HCT116 (cell line): Measurements from ENCODE around the gene CIB4. TPM values are rescaled to one million over a fixed set of nuclear protein-coding genes. Genes with fewer than 3 reads are reported as not detected.

ENCODE experiments used
- ATAC-seq: fragments of 200-7000 bp; cut with Tn5 transposase; 2 replicates; pipeline ENCODE4 v1.9.1; 2020; ENCODE audit warnings: mild to moderate bottlenecking, moderate library complexity
- BruUV-seq: library from RNA; stranded (reverse); fragments of 400-500 nt; replicated peaks from 2 replicates; lab custom pipeline; 2021; lab: Mats Ljungman, UMichigan
- CTCF ChIA-PET: fragments of 300-600 bp; sonication (Branson Sonifier 250); formaldehyde crosslinking; loops from one replicate; lab custom pipeline; 2021; ENCODE audit warnings: antibody characterized with exemption; lab: Charles Lee
- POLR2A ChIA-PET: fragments of 300-600, 350-600 bp; sonication (Branson Sonifier 250); formaldehyde crosslinking; loops from one replicate; lab custom pipeline; 2021; ENCODE audit warnings: antibody characterized with exemption; lab: Charles Lee
- RAD21 ChIA-PET, 2 experiments: fragments of 300-600 bp; sonication (Branson Sonifier 250); formaldehyde crosslinking; loops; one replicate each; lab custom pipeline; 2023; ENCODE audit warnings: low total read pairs in 2 of 2; ENCODE audit not compliant: uncharacterized antibody in 2 of 2, unreplicated experiment in 2 of 2, low non-redundant PET in 1 of 2; lab: Charles Lee
- DNase-seq: peaks from one replicate; pipeline ENCODE4 v3.0.0-alpha.2; 2010; ENCODE audit warnings: low read depth, low spot score
- H2AFZ ChIP-seq: fragments of 200-600 bp; shearing (Covaris generic), sonication (generic); 2 replicates; pipeline ENCODE4 v1.6.1; 2017; ENCODE audit warnings: low read depth, mixed run types, mixed read lengths, antibody characterized with exemption, low read length; ENCODE audit not compliant: poor library complexity, severe bottlenecking
- H3K27ac ChIP-seq: 2 replicates; pipeline ENCODE4 v1.5.1; 2012; ENCODE audit warnings: low read depth, low read length
- H3K27me3 ChIP-seq: fragments of 200-600 bp; sonication (generic); 2 replicates; pipeline ENCODE4 v1.6.1; 2016; ENCODE audit warnings: mixed run types, low read length, mixed read lengths; ENCODE audit not compliant: insufficient read depth
- H3K36me3 ChIP-seq, 2 experiments: fragments of 200-500 bp in 1 of 2; fragments of 200-600 bp in 1 of 2; sonication (Bioruptor generic) in 1 of 2; sonication (generic) in 1 of 2; 2 replicates each; pipeline versions ENCODE4 v1.5.1 to v1.6.1; 2014 to 2016; ENCODE audit warnings: low read length in 2 of 2, inconsistent platforms in 1 of 2, mixed read lengths in 1 of 2, mixed run types in 1 of 2; ENCODE audit not compliant: insufficient read depth in 2 of 2, control insufficient read depth in 1 of 2
- H3K4me1 ChIP-seq, 2 experiments: fragments of 200-600 bp in 1 of 2; sonication (generic) in 1 of 2; 2 replicates each; pipeline versions ENCODE4 v1.5.1 to v1.6.1; 2012 to 2017; ENCODE audit warnings: low read length in 2 of 2, inconsistent platforms in 1 of 2, mild to moderate bottlenecking in 1 of 2, mixed read lengths in 1 of 2, mixed run types in 1 of 2, moderate library complexity in 1 of 2; ENCODE audit not compliant: insufficient read depth in 2 of 2, control insufficient read depth in 1 of 2
- H3K4me2 ChIP-seq: fragments of 200-600 bp; sonication (generic); 2 replicates; pipeline ENCODE4 v1.6.1; 2017; ENCODE audit warnings: mixed run types, low read length, mixed read lengths
- H3K4me3 ChIP-seq, 2 experiments: fragments of 200-600 bp in 1 of 2; sonication (generic) in 1 of 2; replicated peaks in 1 of 2; 2 replicates each; pipeline ENCODE4 v1.5.1; 2011 to 2016; ENCODE audit warnings: low read length in 2 of 2, control low read depth in 1 of 2, low read depth in 1 of 2, mild to moderate bottlenecking in 1 of 2, mixed read lengths in 1 of 2, mixed run types in 1 of 2
- H3K79me2 ChIP-seq: fragments of 200-600 bp; sonication (generic); 2 replicates; pipeline ENCODE4 v1.6.1; 2017; ENCODE audit warnings: mild to moderate bottlenecking, mixed run types, low read length, moderate library complexity, mixed read lengths; ENCODE audit not compliant: insufficient read depth
- H3K9ac ChIP-seq: fragments of 200-600 bp; sonication (generic); 2 replicates; pipeline ENCODE4 v1.6.1; 2016; ENCODE audit warnings: low read length, mixed read lengths
- H3K9me2 ChIP-seq: fragments of 200-600 bp; sonication (generic), shearing (Covaris generic); 2 replicates; pipeline ENCODE4 v1.6.1; 2017; ENCODE audit warnings: mixed run types, mild to moderate bottlenecking, moderate library complexity; ENCODE audit not compliant: insufficient read depth
- H3K9me3 ChIP-seq, 2 experiments: fragments of 200-500 bp in 1 of 2; fragments of 200-600 bp in 1 of 2; sonication (Bioruptor generic) in 1 of 2; sonication (generic) in 1 of 2; 2 replicates each; pipeline ENCODE4 v1.6.1; 2014 to 2017; ENCODE audit warnings: low read length in 2 of 2, mixed read lengths in 2 of 2, inconsistent platforms in 1 of 2, low read depth in 1 of 2, mild to moderate bottlenecking in 1 of 2, mixed run types in 1 of 2, moderate library complexity in 1 of 2; ENCODE audit not compliant: control insufficient read depth in 1 of 2, insufficient read depth in 1 of 2
- H4K20me1 ChIP-seq: fragments of 200-600 bp; sonication (generic), shearing (Covaris generic); 2 replicates; pipeline ENCODE4 v1.6.1; 2017; ENCODE audit warnings: mixed run types, mild to moderate bottlenecking, moderate library complexity; ENCODE audit not compliant: insufficient read depth
- ATF3 ChIP-seq: IDR thresholded peaks from 2 replicates; pipeline ENCODE4 v1.6.1; 2012
- CBX3 ChIP-seq: IDR thresholded peaks from 2 replicates; pipeline ENCODE4 v1.6.1; 2012; ENCODE audit warnings: low read depth
- EGR1 ChIP-seq: IDR thresholded peaks from 2 replicates; pipeline ENCODE4 v1.6.1; 2012; ENCODE audit warnings: low read depth
- ELF1 ChIP-seq: IDR thresholded peaks from 2 replicates; pipeline ENCODE4 v1.6.1; 2012; ENCODE audit warnings: low read depth, borderline replicate concordance
- EZH2 ChIP-seq: fragments of 200-600 bp; sonication (generic); IDR thresholded peaks from 2 replicates; pipeline ENCODE4 v1.6.1; 2017; ENCODE audit warnings: antibody characterized with exemption, mixed run types
- FOSL1 ChIP-seq: IDR thresholded peaks from 2 replicates; pipeline ENCODE4 v1.6.1; 2012; ENCODE audit warnings: low read depth
- POLR2AphosphoS5 ChIP-seq: IDR thresholded peaks from 2 replicates; pipeline ENCODE4 v1.6.1; 2011; ENCODE audit warnings: mild to moderate bottlenecking, low read depth, low read length, moderate library complexity
- RAD21 ChIP-seq: IDR thresholded peaks from 2 replicates; pipeline ENCODE4 v1.6.1; 2012; ENCODE audit warnings: low read depth, mild to moderate bottlenecking
- SIN3A ChIP-seq: IDR thresholded peaks from 2 replicates; pipeline ENCODE4 v1.6.1; 2012; ENCODE audit warnings: low read depth
- SP1 ChIP-seq: IDR thresholded peaks from 2 replicates; pipeline ENCODE4 v1.6.1; 2012; ENCODE audit warnings: low read depth
- SRF ChIP-seq: IDR thresholded peaks from 2 replicates; pipeline ENCODE4 v1.6.1; 2012; ENCODE audit warnings: low read depth
- TCF7L2 ChIP-seq: IDR thresholded peaks from 2 replicates; pipeline ENCODE4 v1.7.0; 2011; ENCODE audit warnings: borderline replicate concordance, inconsistent platforms; ENCODE audit not compliant: insufficient read depth, insufficient read length; ENCODE audit errors: extremely low read depth
- YY1 ChIP-seq: IDR thresholded peaks from 2 replicates; pipeline ENCODE4 v1.6.1; 2011; ENCODE audit warnings: low read length, low read depth, moderate library complexity, mild to moderate bottlenecking; ENCODE audit not compliant: insufficient replicate concordance; ENCODE audit errors: extremely low read depth
- ZFX ChIP-seq: fragments of 450-650 bp; IDR thresholded peaks from 2 replicates; pipeline ENCODE4 v1.6.1; 2017
- ZNF274 ChIP-seq: fragments of 200-500 bp; sonication (Bioruptor generic); IDR thresholded peaks from 2 replicates; pipeline ENCODE4 v1.6.1; 2014; ENCODE audit warnings: mild to moderate bottlenecking, low read depth, low read length, inconsistent platforms
- intact Hi-C: fragments of 100-400 bp; cut with micrococcal nuclease; formaldehyde crosslinking; loops from 2 replicates; pipeline ENCODE4 v1.10.0; 2022
- total RNA-seq: library from RNA; stranded (reverse); gene quantifications from one replicate; pipeline ENCODE4 v1.2.1, GENCODE V29; 2021; ENCODE audit not compliant: unreplicated experiment
- TF ChIP-seq, protein P1 (sequence below): IDR thresholded peaks from 2 replicates; pipeline ENCODE4 v1.6.1; 2011; ENCODE audit warnings: mild to moderate bottlenecking, low read length, moderate library complexity; ENCODE audit not compliant: insufficient replicate concordance; ENCODE audit errors: extremely low read depth

CIB4 gene
- total RNA-seq, 1 experiment from 2014 or later: not detected

- H3K4me3 ChIP-seq: no peak overlapping the region
- H3K27ac ChIP-seq: no peak overlapping the region
- no peaks in the 10 kb centered on the region; the same call in 1 of the 2 replicates for H3K27me3 ChIP-seq
- no peaks in the 10 kb centered on the region for H3K9me2 ChIP-seq
- BruUV-seq: no TSS peak
- TF ChIP-seq ZFX: no peak
- no peak for TF ChIP-seq YY1
- TF ChIP-seq POLR2AphosphoS5: no peak
- TF ChIP-seq ATF3: no peak
- no peak for TF ChIP-seq ZNF274
- TF ChIP-seq SRF: no peak
- TF ChIP-seq CBX3: no peak
- no peak for TF ChIP-seq EGR1
- TF ChIP-seq RAD21: no peak
- no peak for TF ChIP-seq SP1
- TF ChIP-seq EZH2: no peak
- ChIA-PET CTCF (no interaction called here), RAD21 (no interaction called here), POLR2A (no interaction called here)
- H3K4me1 ChIP-seq: peaks cover 0 to 14% of the 10 kb centered on the region in 2 experiments; a peak in 1 of 4 replicates
- ATAC-seq (no peak), DNase-seq (no peak)
- no peaks in the 10 kb centered on the region for H3K79me2 ChIP-seq
- no peak overlapping the region for H2AFZ ChIP-seq
- intact Hi-C loops: no loop called here
- H3K4me2 ChIP-seq: no peak overlapping the region
- no peaks in the 10 kb centered on the region for H3K9me3 ChIP-seq
- no peaks in the 10 kb centered on the region for H3K36me3 ChIP-seq
- H4K20me1 ChIP-seq: no peaks in the 10 kb centered on the region
- no peak overlapping the region for H3K9ac ChIP-seq
Measured at GRCh38 chr2:26672112-26672817, 31.1 kb upstream of the CIB4 start.

DNA sequence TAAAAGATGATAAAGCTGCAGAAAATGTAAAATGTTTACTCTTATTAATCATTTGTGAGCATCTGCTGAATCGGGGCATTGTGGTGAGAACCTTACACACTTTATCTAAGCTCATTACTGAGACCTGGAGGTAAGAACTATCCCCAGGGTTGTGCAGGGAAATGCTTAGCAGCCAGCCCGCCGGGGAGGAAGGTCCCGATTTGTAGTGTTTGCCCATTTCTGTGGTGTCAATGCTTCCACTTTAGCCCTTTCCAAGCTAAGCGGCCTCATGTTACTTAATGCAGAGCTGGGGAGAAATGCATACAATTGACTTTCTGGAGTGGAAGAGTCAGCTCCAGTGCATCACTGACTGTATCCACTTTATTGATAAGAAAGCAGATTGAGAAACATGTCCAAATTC is 30.5 kb upstream of the CIB4 start:
- BruUV-seq: no TSS peak
- CTCF ChIA-PET: no interaction called here
- TF ChIP-seq TCF7L2: no peak
- TF ChIP-seq YY1: no peak
- TF ChIP-seq EZH2: no peak
- TF ChIP-seq, protein P1, sequence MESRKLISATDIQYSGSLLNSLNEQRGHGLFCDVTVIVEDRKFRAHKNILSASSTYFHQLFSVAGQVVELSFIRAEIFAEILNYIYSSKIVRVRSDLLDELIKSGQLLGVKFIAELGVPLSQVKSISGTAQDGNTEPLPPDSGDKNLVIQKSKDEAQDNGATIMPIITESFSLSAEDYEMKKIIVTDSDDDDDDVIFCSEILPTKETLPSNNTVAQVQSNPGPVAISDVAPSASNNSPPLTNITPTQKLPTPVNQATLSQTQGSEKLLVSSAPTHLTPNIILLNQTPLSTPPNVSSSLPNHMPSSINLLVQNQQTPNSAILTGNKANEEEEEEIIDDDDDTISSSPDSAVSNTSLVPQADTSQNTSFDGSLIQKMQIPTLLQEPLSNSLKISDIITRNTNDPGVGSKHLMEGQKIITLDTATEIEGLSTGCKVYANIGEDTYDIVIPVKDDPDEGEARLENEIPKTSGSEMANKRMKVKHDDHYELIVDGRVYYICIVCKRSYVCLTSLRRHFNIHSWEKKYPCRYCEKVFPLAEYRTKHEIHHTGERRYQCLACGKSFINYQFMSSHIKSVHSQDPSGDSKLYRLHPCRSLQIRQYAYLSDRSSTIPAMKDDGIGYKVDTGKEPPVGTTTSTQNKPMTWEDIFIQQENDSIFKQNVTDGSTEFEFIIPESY: no peak
- no peak for TF ChIP-seq ELF1
- no peak for TF ChIP-seq ZNF274
- TF ChIP-seq SRF: no peak
- TF ChIP-seq SIN3A: no peak
- TF ChIP-seq POLR2AphosphoS5: no peak
- TF ChIP-seq FOSL1: no peak

More for the DNA sequence above, 30.5 kb upstream of the CIB4 start:
- no peak for ATAC-seq
- Histone ChIP-seq H4K20me1 (no peaks in the 10 kb centered on the region), H3K9me3 (no peaks in the 10 kb centered on the region), H3K27me3 (no peaks in the 10 kb centered on the region; the same call in 1 of the 2 replicates), H3K9ac (no peak overlapping the region), H3K79me2 (no peaks in the 10 kb centered on the region), H3K4me1 (peaks cover 0 to 14% of the 10 kb centered on the region in 2 experiments; a peak in 1 of 4 replicates), H3K9me2 (no peaks in the 10 kb centered on the region), H3K4me2 (no peak overlapping the region), H3K27ac (no peak overlapping the region), H2AFZ (no peak overlapping the region), H3K4me3 (no peak overlapping the region), H3K36me3 (no peaks in the 10 kb centered on the region)
- POLR2A ChIA-PET: no interaction called here
- DNase-seq: no peak
- RAD21 ChIA-PET: no interaction called here
- intact Hi-C loops: no loop called here
